ENCODE data around the gene PIP5K1B. TPM values are rescaled to one million over a fixed set of nuclear protein-coding genes. Genes with fewer than 3 reads are reported as not detected.

PIP5K1B gene
- total and polyA plus RNA-seq, 2 donors (not counting 3 experiments of a cell fraction or from before 2014, with no cell fraction given): 0.27 TPM; not detected in 1

DNA sequence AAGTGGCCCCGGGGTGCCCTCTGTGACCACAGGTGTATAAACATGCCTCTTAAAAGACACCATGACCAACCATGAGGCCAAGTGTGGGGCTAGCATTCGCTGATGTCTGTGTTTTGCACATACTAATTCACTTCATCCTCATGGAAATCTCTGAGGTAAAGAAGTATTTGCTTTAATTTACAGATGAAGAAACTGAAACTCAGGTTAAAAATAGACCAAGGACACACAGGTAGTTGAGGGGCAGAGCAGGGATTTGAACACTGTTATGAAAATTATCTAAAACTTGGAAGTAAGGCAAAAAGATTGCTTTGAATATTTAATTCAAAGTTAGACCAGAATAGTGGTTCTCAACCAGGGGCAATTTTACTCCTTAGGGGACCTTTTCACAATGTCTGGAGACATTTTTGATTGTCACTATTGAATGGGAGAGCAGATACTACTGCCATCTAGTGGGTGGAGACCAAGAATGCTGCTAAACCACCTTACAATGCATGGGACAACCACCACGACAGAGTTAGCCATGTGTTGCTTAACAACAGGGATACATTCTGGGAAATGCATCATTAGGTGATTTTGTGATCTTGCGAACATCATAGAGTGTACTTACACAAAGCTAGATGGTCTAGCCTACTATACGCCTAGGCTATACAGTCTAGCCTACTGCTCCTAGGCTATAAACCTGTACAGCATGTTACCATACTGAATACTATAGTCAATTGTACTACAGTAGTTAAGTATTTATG lies 322.5 kb downstream of the PIP5K1B start:
- FAIRE-seq: peak; percentile 90

More for the DNA sequence above, 322.5 kb downstream of the PIP5K1B start:
- ChIA-PET CTCF (no interaction called here), POLR2A (interaction anchor here (0.6 kb wide), 1 partner anchor 31 kb away, joined by 5 read pairs; no protein-coding TSS in a partner anchor)
- peaks cover 9% of the 10 kb centered on the region for H3K4me1 ChIP-seq (ENCODE audit: control insufficient read depth, extremely low read depth, insufficient read depth, low read length)
- no peak overlapping the region for H3K4me2 ChIP-seq (ENCODE audit: insufficient read depth, low read length)
- H3K36me3 ChIP-seq (ENCODE audit: control insufficient read depth in 2 of 2, extremely low read depth in 1 of 2, insufficient read depth in 2 of 2, low read length in 2 of 2): no peaks in the 10 kb centered on the region
- no peaks in the 10 kb centered on the region for H3K9me3 ChIP-seq (replicated peaks; ENCODE audit: control insufficient read depth, insufficient read depth, low read length)
- BruUV-seq (replicated peaks): no TSS peak
- H3K9me1 ChIP-seq (replicated peaks; ENCODE audit: control insufficient read depth, extremely low read depth, insufficient read depth, low read length): no peaks in the 10 kb centered on the region
- peaks cover 2 to 7% of the 10 kb centered on the region in 2 experiments for H3K27me3 ChIP-seq (ENCODE audit: control insufficient read depth in 2 of 2, insufficient read depth in 2 of 2, low read length in 2 of 2)
- no peaks in the 10 kb centered on the region for H4K20me1 ChIP-seq (replicated peaks; ENCODE audit: control insufficient read depth, extremely low read depth, insufficient read depth, low read length)
- intact Hi-C loops (cut with micrococcal nuclease) (loop anchor here (1.0 to 5.0 kb wide), 2 partner anchors 245 to 443 kb away; a partner anchor contains a TSS), dilution Hi-C loops (cut with MboI; ENCODE audit: extremely low pct_ligation_motif_present, low sequenced_read_pairs) (no loop called here)
- DNase-seq (ENCODE audit: low read depth, low spot score): peak; percentile 53
- H2AFZ ChIP-seq (ENCODE audit: low read depth, low read length): no peak overlapping the region
- H3K27ac ChIP-seq (ENCODE audit: insufficient read depth, low read depth, low read length): no peak overlapping the region
- H3K79me2 ChIP-seq (ENCODE audit: control insufficient read depth, insufficient read depth, low read length): no peaks in the 10 kb centered on the region
- TF ChIP-seq, protein P1, sequence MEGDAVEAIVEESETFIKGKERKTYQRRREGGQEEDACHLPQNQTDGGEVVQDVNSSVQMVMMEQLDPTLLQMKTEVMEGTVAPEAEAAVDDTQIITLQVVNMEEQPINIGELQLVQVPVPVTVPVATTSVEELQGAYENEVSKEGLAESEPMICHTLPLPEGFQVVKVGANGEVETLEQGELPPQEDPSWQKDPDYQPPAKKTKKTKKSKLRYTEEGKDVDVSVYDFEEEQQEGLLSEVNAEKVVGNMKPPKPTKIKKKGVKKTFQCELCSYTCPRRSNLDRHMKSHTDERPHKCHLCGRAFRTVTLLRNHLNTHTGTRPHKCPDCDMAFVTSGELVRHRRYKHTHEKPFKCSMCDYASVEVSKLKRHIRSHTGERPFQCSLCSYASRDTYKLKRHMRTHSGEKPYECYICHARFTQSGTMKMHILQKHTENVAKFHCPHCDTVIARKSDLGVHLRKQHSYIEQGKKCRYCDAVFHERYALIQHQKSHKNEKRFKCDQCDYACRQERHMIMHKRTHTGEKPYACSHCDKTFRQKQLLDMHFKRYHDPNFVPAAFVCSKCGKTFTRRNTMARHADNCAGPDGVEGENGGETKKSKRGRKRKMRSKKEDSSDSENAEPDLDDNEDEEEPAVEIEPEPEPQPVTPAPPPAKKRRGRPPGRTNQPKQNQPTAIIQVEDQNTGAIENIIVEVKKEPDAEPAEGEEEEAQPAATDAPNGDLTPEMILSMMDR (IDR thresholded peaks at IDR 0.05; ENCODE audit: extremely low read depth in 1 of 2, insufficient read depth in 1 of 2, low read depth in 1 of 2, low read length in 2 of 2): peak; percentile 69 to 74
- TF ChIP-seq, protein P2, sequence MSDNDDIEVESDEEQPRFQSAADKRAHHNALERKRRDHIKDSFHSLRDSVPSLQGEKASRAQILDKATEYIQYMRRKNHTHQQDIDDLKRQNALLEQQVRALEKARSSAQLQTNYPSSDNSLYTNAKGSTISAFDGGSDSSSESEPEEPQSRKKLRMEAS (IDR thresholded peaks at IDR 0.05; ENCODE audit: insufficient read depth, insufficient read length): no peak
- H3K4me3 ChIP-seq (replicated peaks in 1 of 3; ENCODE audit: insufficient read depth in 1 of 3, low read depth in 1 of 3, low read length in 3 of 3): no peak overlapping the region
- no peak overlapping the region for H3K9ac ChIP-seq (replicated peaks; ENCODE audit: extremely low read depth, insufficient read depth, low read length)
